K562 treated with DMSO at 1 percent for 4 hours (cell line): ENCODE data around the gene HSPA14. TPM values are rescaled to one million over a fixed set of nuclear protein-coding genes. Genes with fewer than 3 reads are reported as not detected.

Source experiments
- total RNA-seq: library from RNA; unstranded; fragments of 300-600 nt; gene quantifications from 2 replicates; pipeline ENCODE4 v1.2.3, GENCODE V29; 2022; ENCODE audit not compliant: insufficient read depth

Gene HSPA14
- 17.4 and 21.0 TPM in 2 replicates for total RNA-seq

GRCh38 chr10:14837757-14838581 is at the start of gene HSPA14, which contains the start of the genes CDNF and MSANTD7:
Gene HSPA14 (plus strand): TSS chr10:14838306. CDS start chr10:14838403, 97 bp downstream.
Gene CDNF (minus strand): TSS chr10:14838037. CDS start chr10:14837946, 91 bp downstream.
Gene MSANTD7 (plus strand): TSS chr10:14838306. CDS start chr10:14842285, 3,979 bp downstream.

GRCh38 chr10:14878266-14879123 is 40.4 kb downstream of the HSPA14 start, which contains the start of gene SUV39H2:
Gene SUV39H2 (plus strand): TSS chr10:14878866. CDS start chr10:14878889, 23 bp downstream.

Other genes starting within 250 kb of the HSPA14 start
- gene FAM107B, start 63.4 kb upstream of the HSPA14 start, total RNA-seq, result 6.1 and 8.8 TPM in 2 replicates
- gene CDNF, start 269 bp upstream of the HSPA14 start, total RNA-seq, result 0.46 and 4.6 TPM in 2 replicates
- 9.7 and 12.8 TPM in 2 replicates for gene MSANTD7, start within 50 bp of the HSPA14 start, total RNA-seq
- gene SUV39H2, start 40.6 kb downstream of the HSPA14 start, total RNA-seq, result 9.4 and 15.0 TPM in 2 replicates
- 5.5 and 8.1 TPM in 2 replicates for gene DCLRE1C, start 115.8 kb downstream of the HSPA14 start, total RNA-seq
- not detected in 2 replicates for gene MEIG1, start 121.1 kb downstream of the HSPA14 start, total RNA-seq
- gene OLAH, start 205.6 kb downstream of the HSPA14 start, total RNA-seq, result 1.5 TPM in 1 of 2 replicates, not detected in the other